H1 (cell line): ENCODE results near the gene PCSK4. TPM values are rescaled to one million over a fixed set of nuclear protein-coding genes. Genes with fewer than 3 reads are reported as not detected.

ENCODE experiments used
- CTCF ChIA-PET: fragments of 300-600 bp; sonication (Branson Sonifier 250); formaldehyde crosslinking; loops from one replicate; lab custom pipeline; 2021; ENCODE audit not compliant: partially characterized antibody; lab: Charles Lee
- POLR2A ChIA-PET: fragments of 300-600 bp; sonication (Branson Sonifier 250); formaldehyde crosslinking; loops from one replicate; lab custom pipeline; 2021; ENCODE audit warnings: inconsistent platforms; ENCODE audit not compliant: partially characterized antibody; lab: Charles Lee
- DNase-seq, 2 experiments: peaks; one replicate each; pipeline versions ENCODE4 v3.0.0 to v3.0.0-alpha.2; 2010 to 2022; ENCODE audit warnings: low spot score in 2 of 2, low read depth in 1 of 2, mixed read lengths in 1 of 2
- FAIRE-seq: peaks from 2 replicates; lab custom pipeline; 2011; peaks lifted over from hg19 to GRCh38; lab: Jason Lieb, UNC
- H2AFZ ChIP-seq: 2 replicates; pipeline ENCODE4 v1.8.1; 2012; ENCODE audit warnings: low read length, inconsistent platforms
- H2AK5ac ChIP-seq: 2 replicates; pipeline ENCODE4 v1.6.1; 2013; ENCODE audit warnings: low read depth, low read length
- H2BK120ac ChIP-seq: replicated peaks from 2 replicates; pipeline ENCODE3; 2013; ENCODE audit warnings: low read depth, low read length, inconsistent platforms
- H2BK12ac ChIP-seq: 2 replicates; pipeline ENCODE4 v1.6.1; 2013; ENCODE audit warnings: low read depth, low read length
- H2BK15ac ChIP-seq: 2 replicates; pipeline ENCODE4 v1.6.1; 2013; ENCODE audit warnings: low read length
- H2BK20ac ChIP-seq: 2 replicates; pipeline ENCODE4 v1.6.1; 2013; ENCODE audit warnings: low read length
- H2BK5ac ChIP-seq: 2 replicates; pipeline ENCODE4 v1.6.1; 2013; ENCODE audit warnings: low read depth, low read length
- H3K14ac ChIP-seq: 2 replicates; pipeline ENCODE4 v1.6.1; 2013; ENCODE audit warnings: inconsistent platforms; ENCODE audit not compliant: insufficient read length
- H3K18ac ChIP-seq: 2 replicates; pipeline ENCODE4 v1.6.1; 2013; ENCODE audit warnings: low read length; ENCODE audit errors: extremely low read depth
- H3K23ac ChIP-seq: 2 replicates; pipeline ENCODE4 v1.6.1; 2013; ENCODE audit warnings: inconsistent platforms; ENCODE audit not compliant: insufficient read length
- H3K23me2 ChIP-seq: 2 replicates; pipeline ENCODE4 v1.6.1; 2013; ENCODE audit warnings: low read depth, low read length
- H3K27ac ChIP-seq: 2 replicates; pipeline ENCODE4 v1.6.1; 2011; ENCODE audit warnings: low read depth, low read length, inconsistent platforms
- H3K27me3 ChIP-seq, 4 experiments: replicated peaks in 1 of 4; 1 replicate in 1 of 4; 2 replicates in 3 of 4; pipeline versions ENCODE4 v1.6.1 to v1.8.1; 2011 to 2013; ENCODE audit warnings: low read length in 3 of 4, mild to moderate bottlenecking in 3 of 4, inconsistent platforms in 2 of 4, mixed read lengths in 2 of 4, moderate library complexity in 1 of 4; ENCODE audit not compliant: control insufficient read depth in 3 of 4, insufficient read depth in 3 of 4; ENCODE audit errors: extremely low read depth in 1 of 4
- H3K36me3 ChIP-seq, 4 experiments: 2 replicates each; pipeline versions ENCODE4 v1.6.1 to v1.8.1; 2011 to 2013; ENCODE audit warnings: mild to moderate bottlenecking in 4 of 4, low read length in 3 of 4, moderate library complexity in 2 of 4, control low read depth in 1 of 4, inconsistent platforms in 1 of 4; ENCODE audit not compliant: insufficient read depth in 4 of 4, control insufficient read depth in 2 of 4
- H3K4ac ChIP-seq: replicated peaks from 2 replicates; pipeline ENCODE3; 2013; ENCODE audit warnings: low read length, low read depth, mixed read lengths, inconsistent platforms; ENCODE audit not compliant: insufficient read length
- H3K4me1 ChIP-seq, 4 experiments: replicated peaks in 1 of 4; 1 replicate in 1 of 4; 2 replicates in 3 of 4; pipeline versions ENCODE4 v1.6.1 to v1.8.1; 2011 to 2013; ENCODE audit warnings: low read length in 3 of 4, inconsistent platforms in 2 of 4, mixed read lengths in 1 of 4; ENCODE audit not compliant: insufficient read depth in 4 of 4, control insufficient read depth in 3 of 4
- H3K4me2 ChIP-seq, 2 experiments: 2 replicates each; pipeline versions ENCODE4 v1.6.1 to v1.8.1; 2011 to 2013; ENCODE audit warnings: low read depth in 2 of 2, low read length in 2 of 2, control low read depth in 1 of 2, inconsistent platforms in 1 of 2, mild to moderate bottlenecking in 1 of 2; ENCODE audit not compliant: insufficient read depth in 1 of 2
- H3K4me3 ChIP-seq, 4 experiments: fragments of 200-600, 300-600 bp in 1 of 4; sonication (generic), shearing (Covaris generic), sonication (Bioruptor Twin) in 1 of 4; 2 replicates each; pipeline versions ENCODE4 v1.5.1 to v1.8.1; 2011 to 2016; ENCODE audit warnings: low read length in 4 of 4, low read depth in 3 of 4, control low read depth in 2 of 4, inconsistent platforms in 2 of 4, mild to moderate bottlenecking in 2 of 4, mixed read lengths in 1 of 4, moderate library complexity in 1 of 4; ENCODE audit not compliant: insufficient read depth in 2 of 4; ENCODE audit errors: extremely low read depth in 1 of 4
- H3K56ac ChIP-seq: replicated peaks from 2 replicates; pipeline ENCODE3; 2013; ENCODE audit warnings: low read depth, mild to moderate bottlenecking, mixed read lengths, low read length, inconsistent platforms; ENCODE audit not compliant: insufficient read length
- H3K79me1 ChIP-seq: 2 replicates; pipeline ENCODE4 v1.6.1; 2013; ENCODE audit warnings: low read depth, low read length, control low read depth
- H3K79me2 ChIP-seq, 2 experiments: 2 replicates each; pipeline versions ENCODE4 v1.6.1 to v1.8.1; 2012 to 2013; ENCODE audit warnings: low read length in 2 of 2, mild to moderate bottlenecking in 2 of 2, inconsistent platforms in 1 of 2; ENCODE audit not compliant: insufficient read depth in 2 of 2, control insufficient read depth in 1 of 2
- H3K9ac ChIP-seq, 4 experiments: replicated peaks in 1 of 4; 1 replicate in 1 of 4; 2 replicates in 3 of 4; pipeline versions ENCODE4 v1.6.1 to v1.8.1; 2011 to 2013; ENCODE audit warnings: low read depth in 3 of 4, low read length in 3 of 4, control low read depth in 2 of 4, mild to moderate bottlenecking in 2 of 4, moderate library complexity in 2 of 4, inconsistent platforms in 1 of 4; ENCODE audit errors: extremely low read depth in 1 of 4
- H3K9me3 ChIP-seq, 2 experiments: 2 replicates each; pipeline versions ENCODE4 v1.6.1 to v1.8.1; 2012 to 2013; ENCODE audit warnings: mild to moderate bottlenecking in 2 of 2, moderate library complexity in 2 of 2, control low read depth in 1 of 2, inconsistent platforms in 1 of 2, low read depth in 1 of 2, low read length in 1 of 2, mixed read lengths in 1 of 2; ENCODE audit not compliant: insufficient read depth in 2 of 2
- H4K20me1 ChIP-seq, 2 experiments: replicated peaks in 1 of 2; 2 replicates each; pipeline versions ENCODE3 to v1.8.1; 2011 to 2013; ENCODE audit warnings: inconsistent platforms in 2 of 2, low read length in 2 of 2, mild to moderate bottlenecking in 1 of 2; ENCODE audit not compliant: insufficient read depth in 2 of 2, control insufficient read depth in 1 of 2
- H4K5ac ChIP-seq: 2 replicates; pipeline ENCODE4 v1.6.1; 2013; ENCODE audit warnings: low read length, low read depth, mixed read lengths, inconsistent platforms; ENCODE audit not compliant: insufficient read length
- H4K8ac ChIP-seq: 2 replicates; pipeline ENCODE4 v1.8.0; 2013; ENCODE audit warnings: mild to moderate bottlenecking, moderate library complexity, low read length, inconsistent platforms; ENCODE audit not compliant: insufficient read depth; ENCODE audit errors: extremely low read depth
- H4K91ac ChIP-seq: replicated peaks from 2 replicates; pipeline ENCODE3; 2013; ENCODE audit warnings: low read length, mixed read lengths, inconsistent platforms; ENCODE audit not compliant: insufficient read length
- ATF2 ChIP-seq: IDR thresholded peaks from 2 replicates; pipeline ENCODE4 v1.6.1; 2012; ENCODE audit warnings: low read length, inconsistent platforms
- KDM5A ChIP-seq: fragments of 200-600 bp; IDR thresholded peaks from 2 replicates; pipeline ENCODE4 v1.7.1; 2012; ENCODE audit warnings: mild to moderate bottlenecking, low read length, inconsistent platforms, mixed read lengths
- MAFK ChIP-seq: IDR thresholded peaks from 2 replicates; pipeline ENCODE4 v1.6.1; 2012; ENCODE audit warnings: low read depth, mild to moderate bottlenecking, improper control_type of control experiment, low read length
- NRF1 ChIP-seq: IDR thresholded peaks from 2 replicates; pipeline ENCODE4 v1.6.1; 2011; ENCODE audit warnings: mild to moderate bottlenecking, low read depth, low read length, improper control_type of control experiment
- SAP30 ChIP-seq: fragments of 300-600 bp; sonication (generic); IDR thresholded peaks from 2 replicates; pipeline ENCODE4 v1.7.1; 2012; ENCODE audit warnings: low read length, moderate library complexity, mild to moderate bottlenecking, inconsistent platforms; ENCODE audit not compliant: insufficient read depth, insufficient replicate concordance
- SIRT6 ChIP-seq: IDR thresholded peaks from one replicate; pipeline ENCODE4 v1.7.1; 2012; ENCODE audit warnings: low read length, inconsistent platforms
- WGBS, 2 experiments: shearing (Covaris generic) in 1 of 2; methylation state at CpG; one replicate each; pipeline versions ENCODE4 v1.1.6 to v1.1.7; 2013 to 2015; ENCODE audit warnings: low lambda C conversion rate in 2 of 2, mixed read lengths in 2 of 2, inconsistent platforms in 1 of 2, low coverage in 1 of 2, missing lambda C conversion rate in 1 of 2; ENCODE audit not compliant: insufficient replicate concordance in 2 of 2, insufficient coverage in 1 of 2, insufficient read length in 1 of 2; ENCODE audit errors: extremely low coverage in 1 of 2, missing lambda C conversion rate in 1 of 2; 5-methylcytosine and 5-hydroxymethylcytosine counted together
- polyA plus RNA-seq, 7 experiments: library from polyadenylated mRNA; depleted of rRNA in 3 of 7; stranded (reverse) in 5 of 7; unstranded in 2 of 7; fragments of >200 nt in 5 of 7; fragments of 200-250 nt in 2 of 7; gene quantifications; 1 replicate in 5 of 7; 2 replicates in 1 of 7; 4 replicates in 1 of 7; pipeline versions ENCODE4 v1.2.1 to v1.2.3, GENCODE V29; 2011 to 2013; ENCODE audit warnings: missing spikeins in 2 of 7, mixed read lengths in 2 of 7
- total RNA-seq: library from RNA; stranded (reverse); fragmentation: NEBNext Ultra II Directional; extraction: Animal tissue kit (Norgen Biotek cat#: 25700); gene quantifications from 2 replicates; pipeline ENCODE4 v1.2.1, GENCODE V29; 2021

Gene PCSK4
- total and polyA plus RNA-seq, 2 of the 8 experiments (the other 6 are each of a cell fraction or from before 2014, with no cell fraction given) = 9.8 to 10.7 TPM

GRCh38 chr19:1434040-1434366, 56.1 kb downstream of the PCSK4 start:
- H3K4me2 ChIP-seq = no peak overlapping the region
- no peak for TF ChIP-seq NRF1
- no peak for TF ChIP-seq SIRT6
- TF ChIP-seq MAFK = no peak
- no peak for TF ChIP-seq SAP30
- TF ChIP-seq KDM5A = no peak
- no peak for TF ChIP-seq ATF2
- TF ChIP-seq, all 59 proteins: peak for 0
- H3K9ac ChIP-seq = no peak overlapping the region; a peak in 1 of 7 replicates
- H2BK20ac ChIP-seq = no peak overlapping the region
- no peak overlapping the region for H2AK5ac ChIP-seq
- H3K27me3 ChIP-seq = no peaks in the 10 kb centered on the region
- ChIA-PET POLR2A (interaction anchor here (2.7 kb wide), 1 partner anchor 12 kb away, joined by 12 read pairs; no protein-coding TSS in a partner anchor), CTCF (no interaction called here)
- no peak overlapping the region for H2BK12ac ChIP-seq
- peaks cover 13 to 23% of the 10 kb centered on the region in 2 experiments for H4K20me1 ChIP-seq
- H2BK120ac ChIP-seq = no peak overlapping the region
- H2BK15ac ChIP-seq = no peak overlapping the region
- H3K9me3 ChIP-seq = no peaks in the 10 kb centered on the region
- H2AFZ ChIP-seq = no peak overlapping the region
- H2BK5ac ChIP-seq = no peak overlapping the region
- H3K79me1 ChIP-seq = 0 out of 2 replicates have a peak, but pooled peaks cover 2% of the 10 kb centered on the region
- H3K23ac ChIP-seq = no peak overlapping the region
- no peaks in the 10 kb centered on the region for H3K4me1 ChIP-seq
- H3K27ac ChIP-seq = no peak overlapping the region; the same call in 1 of the 2 replicates
- H3K14ac ChIP-seq = no peak overlapping the region
- 92% methylated on average over 17 of the region's 17 CpGs; no CpG with 5 or more reads in 1 of the 2 experiments for WGBS, 2 experiments
- no peak overlapping the region for H3K18ac ChIP-seq
- FAIRE-seq = no peak
- no peaks in the 10 kb centered on the region for H3K23me2 ChIP-seq
- H4K8ac ChIP-seq = no peak overlapping the region
- H4K91ac ChIP-seq = no peak overlapping the region
- peaks cover 23 to 49% (median 41%) of the 10 kb centered on the region in 4 experiments; a peak in 7 of 8 replicates for H3K36me3 ChIP-seq
- H3K56ac ChIP-seq = no peak overlapping the region
- H3K4me3 ChIP-seq = no peak overlapping the region
- no peak overlapping the region for H4K5ac ChIP-seq
- DNase-seq = no peak
- no peak overlapping the region for H3K4ac ChIP-seq
- H3K79me2 ChIP-seq = peaks cover under 1 to 7% of the 10 kb centered on the region in 2 experiments; a peak in 3 of 4 replicates
